H1 (cell line): ENCODE data around the gene ALDOC. TPM values are rescaled to one million over a fixed set of nuclear protein-coding genes. Genes with fewer than 3 reads are reported as not detected.

Experiments
- EGR1 ChIP-seq: IDR thresholded peaks from 2 replicates; pipeline ENCODE4 v1.6.1; 2011; ENCODE audit warnings: low read depth, low read length, borderline replicate concordance
- SIRT6 ChIP-seq: IDR thresholded peaks from one replicate; pipeline ENCODE4 v1.7.1; 2012; ENCODE audit warnings: low read length, inconsistent platforms
- TBP ChIP-seq: IDR thresholded peaks from 2 replicates; pipeline ENCODE4 v1.6.1; 2011; ENCODE audit warnings: low read depth, low read length, improper control_type of control experiment
- polyA plus RNA-seq, 7 experiments: library from polyadenylated mRNA; depleted of rRNA in 3 of 7; stranded (reverse) in 5 of 7; unstranded in 2 of 7; fragments of >200 nt in 5 of 7; fragments of 200-250 nt in 2 of 7; gene quantifications; 1 replicate in 5 of 7; 2 replicates in 1 of 7; 4 replicates in 1 of 7; pipeline versions ENCODE4 v1.2.1 to v1.2.3, GENCODE V29; 2011 to 2013; ENCODE audit warnings: missing spikeins in 2 of 7, mixed read lengths in 2 of 7
- total RNA-seq: library from RNA; stranded (reverse); fragmentation: NEBNext Ultra II Directional; extraction: Animal tissue kit (Norgen Biotek cat#: 25700); gene quantifications from 2 replicates; pipeline ENCODE4 v1.2.1, GENCODE V29; 2021

Gene ALDOC
- total and polyA plus RNA-seq, 2 of the 8 experiments (the other 6 are each of a cell fraction or from before 2014, with no cell fraction given), result 51.6 to 103 TPM

GRCh38 chr17:28597606-28598383 is 21.1 kb upstream of the ALDOC start (continued):
- no peak for TF ChIP-seq EGR1
- TF ChIP-seq SIRT6, result no peak
- no peak for TF ChIP-seq TBP
